Transverse colon (tissue), 4 donors: ENCODE data around the gene STMP1.

Experiments used
- POLR2A ChIP-seq: fragments of 450-650 bp; IDR thresholded peaks from one replicate; pipeline ENCODE4 v1.6.1; 2016; ENCODE audit warnings: antibody characterized with exemption, mild to moderate bottlenecking, moderate library complexity
- POLR2AphosphoS5 ChIP-seq, 3 donors: sonication (generic); formaldehyde crosslinking; IDR thresholded peaks; one replicate each; pipeline ENCODE4 v1.6.1; 2016; ENCODE audit warnings: antibody characterized with exemption in 3 of 3
- TF ChIP-seq, protein P1 (sequence below), 5 experiments: fragments of 200-600 bp in 3 of 5; fragments of 450-650 bp in 2 of 5; sonication (generic) in 3 of 5; IDR thresholded peaks; 1 replicate in 2 of 5; 2 replicates in 3 of 5; pipeline ENCODE4 v1.5.1; 2016 to 2017; ENCODE audit warnings: antibody characterized with exemption in 5 of 5, inconsistent platforms in 3 of 5, mild to moderate bottlenecking in 2 of 5, moderate library complexity in 1 of 5

DNA sequence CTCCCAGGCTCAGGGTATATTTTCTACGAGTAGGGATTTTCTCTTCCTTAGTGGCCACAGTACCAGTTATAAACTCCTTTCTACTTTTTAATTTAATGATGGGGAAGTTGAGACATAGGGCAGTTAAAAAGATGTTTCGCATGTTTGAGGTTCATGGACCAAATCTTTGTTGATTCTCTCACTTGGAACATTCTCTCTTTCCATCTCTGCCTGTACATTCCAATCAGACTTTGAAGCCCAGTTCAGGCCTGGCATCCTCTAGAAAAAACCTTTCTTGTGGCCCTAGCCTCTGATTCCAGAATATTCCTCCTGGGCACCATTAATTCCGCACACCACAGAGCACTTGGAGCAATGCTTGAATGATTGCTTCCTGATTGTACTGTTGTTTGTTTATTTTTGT, 47.2 kb downstream of the STMP1 start:
- TF ChIP-seq POLR2AphosphoS5 (IDR thresholded peaks at IDR 0.05) (no peak), POLR2A (no peak)
- TF ChIP-seq, protein P1, sequence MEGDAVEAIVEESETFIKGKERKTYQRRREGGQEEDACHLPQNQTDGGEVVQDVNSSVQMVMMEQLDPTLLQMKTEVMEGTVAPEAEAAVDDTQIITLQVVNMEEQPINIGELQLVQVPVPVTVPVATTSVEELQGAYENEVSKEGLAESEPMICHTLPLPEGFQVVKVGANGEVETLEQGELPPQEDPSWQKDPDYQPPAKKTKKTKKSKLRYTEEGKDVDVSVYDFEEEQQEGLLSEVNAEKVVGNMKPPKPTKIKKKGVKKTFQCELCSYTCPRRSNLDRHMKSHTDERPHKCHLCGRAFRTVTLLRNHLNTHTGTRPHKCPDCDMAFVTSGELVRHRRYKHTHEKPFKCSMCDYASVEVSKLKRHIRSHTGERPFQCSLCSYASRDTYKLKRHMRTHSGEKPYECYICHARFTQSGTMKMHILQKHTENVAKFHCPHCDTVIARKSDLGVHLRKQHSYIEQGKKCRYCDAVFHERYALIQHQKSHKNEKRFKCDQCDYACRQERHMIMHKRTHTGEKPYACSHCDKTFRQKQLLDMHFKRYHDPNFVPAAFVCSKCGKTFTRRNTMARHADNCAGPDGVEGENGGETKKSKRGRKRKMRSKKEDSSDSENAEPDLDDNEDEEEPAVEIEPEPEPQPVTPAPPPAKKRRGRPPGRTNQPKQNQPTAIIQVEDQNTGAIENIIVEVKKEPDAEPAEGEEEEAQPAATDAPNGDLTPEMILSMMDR (IDR thresholded peaks at IDR 0.05): no peak
